ENCODE data around the gene AKAP12.
"Not testable (repeated sequence)": the region's sequence is repeated elsewhere in the genome, so short reads cannot be mapped to it uniquely, and the experiment has no call there.

The AKAP12 gene

DNA sequence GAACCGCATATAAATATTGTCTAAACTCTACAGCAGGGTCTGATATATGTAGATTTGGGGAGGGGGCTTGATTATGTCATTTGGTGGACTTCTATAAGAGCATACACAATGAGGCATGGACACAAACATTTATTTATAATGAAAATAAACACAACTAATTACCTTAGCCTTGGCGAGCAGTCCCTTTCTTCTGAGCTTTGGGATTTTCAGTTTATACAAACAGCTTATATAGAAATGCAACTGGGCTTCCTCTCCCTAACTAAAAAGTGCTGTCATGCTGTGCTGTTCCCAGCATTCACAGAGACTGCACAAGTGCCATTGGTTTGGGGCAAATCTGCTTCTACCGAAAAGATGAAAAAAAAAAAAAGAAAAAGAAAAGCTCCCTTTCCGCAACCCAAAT lies 69.9 kb downstream of the AKAP12 start:
- no peak overlapping the region for H3K4me3 ChIP-seq (ENCODE audit: low read length)
- TF ChIP-seq CTCF (conservative IDR thresholded peaks at IDR 0.05; ENCODE audit: low read depth, low read length), result no peak
- DNase-seq (ENCODE audit: low read depth), result no peak

DNA sequence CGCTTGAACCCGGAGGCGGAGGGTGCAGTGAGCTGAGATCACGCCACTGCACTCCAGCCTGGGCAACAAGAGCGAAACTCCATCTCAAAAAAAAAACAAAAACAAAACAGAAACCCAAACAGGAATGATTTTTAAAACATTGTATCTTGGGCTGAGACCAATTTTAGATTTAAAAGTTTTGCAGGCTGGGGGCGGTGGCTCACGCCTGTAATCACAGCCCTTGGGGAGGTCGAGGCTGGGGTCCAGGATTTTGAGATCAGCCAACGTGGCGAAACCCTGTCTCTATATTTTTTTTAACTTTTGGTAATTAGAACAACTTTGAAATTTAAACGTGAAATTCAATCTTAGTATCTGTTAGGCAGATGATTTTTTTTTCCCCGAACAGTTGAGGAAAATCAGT lies 70.5 kb downstream of the AKAP12 start:
- no peak overlapping the region for H3K4me3 ChIP-seq (ENCODE audit: low read length)
- TF ChIP-seq CTCF (conservative IDR thresholded peaks at IDR 0.05; ENCODE audit: low read depth, low read length), result no peak
- no peak for DNase-seq (ENCODE audit: low read depth)

DNA sequence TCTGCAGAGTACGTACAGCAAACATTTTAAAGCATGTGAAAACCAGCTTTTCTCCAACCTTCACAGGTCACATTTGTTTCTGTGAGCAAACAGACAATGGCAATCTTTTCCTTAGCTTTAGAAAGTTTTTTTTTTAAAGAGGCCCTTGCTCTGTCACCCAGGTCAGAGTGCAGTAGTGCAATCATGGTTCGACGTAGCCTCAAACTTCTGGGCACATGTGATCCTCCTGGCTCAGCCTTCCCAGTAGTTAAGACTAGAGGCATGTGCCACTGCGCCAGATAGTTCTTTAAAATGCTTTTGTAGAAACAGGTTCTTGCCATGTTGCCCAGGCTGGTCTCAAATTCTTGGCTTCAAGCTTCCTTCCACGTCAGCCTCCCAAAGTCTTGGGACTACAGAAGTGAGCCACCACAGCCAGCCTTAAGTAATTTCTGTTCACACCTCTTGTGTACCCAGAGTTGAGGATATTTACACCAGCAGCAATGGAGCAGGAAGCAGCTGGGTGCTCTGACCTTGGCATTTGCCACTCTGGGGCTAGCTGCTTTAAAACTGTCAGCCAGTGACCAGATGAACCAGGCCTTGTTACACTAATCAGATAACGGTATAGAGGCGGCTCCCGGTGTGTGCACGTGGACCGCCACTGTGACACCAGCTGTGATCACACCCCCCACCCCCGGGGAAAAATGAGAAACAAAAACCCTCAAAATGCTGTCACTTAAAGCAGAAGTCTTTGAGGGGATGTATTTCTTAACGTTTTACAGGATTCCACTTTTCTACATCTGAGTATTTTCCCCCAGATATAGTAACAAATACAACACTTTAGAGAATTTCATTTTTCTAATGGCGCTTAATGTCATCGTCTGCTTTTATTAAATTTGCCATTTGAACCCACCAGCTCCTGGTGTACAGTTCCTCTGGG lies 71.3 kb downstream of the AKAP12 start:
- no peak for TF ChIP-seq CTCF (conservative IDR thresholded peaks at IDR 0.05; ENCODE audit: low read depth, low read length)
- no peak overlapping the region for H3K4me3 ChIP-seq (ENCODE audit: low read length)
- DNase-seq (ENCODE audit: low read depth), result no peak

DNA sequence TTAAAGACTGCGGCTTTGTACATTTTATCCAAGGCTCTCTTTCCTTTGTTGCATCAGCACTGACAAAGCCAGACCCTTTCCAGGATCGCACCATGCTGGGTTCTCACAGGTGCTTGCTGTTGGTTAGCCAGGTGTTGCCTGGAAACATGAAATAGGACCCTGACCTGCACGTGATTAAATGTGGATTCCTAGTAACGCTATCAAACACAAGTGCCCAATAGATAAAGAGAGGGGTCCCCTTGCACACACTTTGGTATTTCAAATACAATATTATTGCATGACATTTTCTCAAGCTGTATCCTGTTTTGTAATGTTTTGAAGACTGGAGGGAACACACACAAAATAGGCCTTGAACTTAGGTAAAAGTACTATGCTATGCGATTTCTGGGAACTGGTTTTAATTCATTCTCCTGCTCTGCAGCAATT lies 73.3 kb downstream of the AKAP12 start:
- TF ChIP-seq CTCF (conservative IDR thresholded peaks at IDR 0.05; ENCODE audit: low read depth, low read length), result no peak
- no peak for DNase-seq (ENCODE audit: low read depth)
- no peak overlapping the region for H3K4me3 ChIP-seq (ENCODE audit: low read length)

DNA sequence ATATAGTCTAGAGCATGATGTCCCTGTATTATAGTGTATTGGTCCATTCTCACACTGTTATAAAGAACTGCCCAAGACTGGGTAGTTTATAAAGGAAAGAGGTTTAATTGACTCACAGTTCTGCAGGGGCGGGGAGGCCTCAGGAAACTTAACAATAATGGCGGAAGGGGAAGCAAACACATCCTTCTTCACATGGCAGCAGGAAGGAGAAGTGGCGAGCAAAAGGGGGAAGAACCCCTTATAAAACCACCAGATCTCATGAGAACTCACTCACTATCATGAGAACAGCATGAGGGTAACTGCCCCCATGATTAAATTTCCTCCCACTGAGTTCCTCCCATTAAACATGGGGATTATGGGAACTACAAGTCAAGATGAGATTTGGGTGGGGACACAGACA lies 75.9 kb downstream of the AKAP12 start:
- H3K4me3 ChIP-seq (ENCODE audit: low read length), result not testable (repeated sequence)

DNA sequence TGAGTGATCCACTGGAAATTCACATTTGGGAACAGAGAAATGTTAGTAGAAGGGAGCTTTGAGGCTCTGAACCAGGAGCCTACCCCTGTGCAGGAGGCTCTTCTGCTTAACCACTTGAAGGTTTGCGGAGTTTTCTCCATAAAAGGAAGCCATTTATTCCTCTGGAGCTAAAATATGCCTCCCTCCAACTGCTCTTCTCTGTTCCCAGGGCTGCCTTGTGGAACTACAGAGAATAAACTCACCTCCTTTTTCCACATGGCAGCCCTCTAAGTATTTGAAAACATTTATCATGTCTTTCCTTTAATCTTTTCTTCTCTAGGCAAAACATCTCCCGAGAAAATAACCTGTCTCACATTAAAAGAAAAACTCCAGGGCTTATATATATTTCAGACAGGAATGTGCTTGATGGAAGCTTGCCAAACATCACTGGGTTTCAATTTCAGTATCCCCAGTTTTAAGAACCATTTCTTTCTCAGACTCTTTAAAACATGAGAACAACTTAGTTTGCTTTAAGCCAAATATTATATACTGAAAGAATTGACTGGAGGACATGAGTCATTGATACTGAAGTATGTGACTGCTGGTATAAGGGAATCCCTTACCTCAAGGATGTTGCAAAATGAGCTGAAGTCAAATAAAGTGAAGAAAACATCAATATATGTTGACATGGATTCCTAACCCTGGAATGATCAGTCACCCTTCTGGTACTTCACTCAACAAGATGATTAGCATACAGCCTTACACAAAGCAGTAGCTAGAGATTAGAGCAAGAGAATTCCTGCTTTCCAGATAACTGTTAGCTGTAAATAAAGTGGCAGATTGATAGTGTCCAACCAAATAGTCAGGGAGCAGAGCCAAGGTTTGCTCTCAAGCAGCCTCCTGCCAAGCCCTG lies 77.6 kb downstream of the AKAP12 start:
- TF ChIP-seq CTCF (conservative IDR thresholded peaks at IDR 0.05; ENCODE audit: low read depth, low read length), result no peak
- peak; percentile 58 for DNase-seq (ENCODE audit: low read depth)

More for the DNA sequence above, 75.9 kb downstream of the AKAP12 start:
- DNase-seq (ENCODE audit: low read depth), result not testable (repeated sequence)

DNA sequence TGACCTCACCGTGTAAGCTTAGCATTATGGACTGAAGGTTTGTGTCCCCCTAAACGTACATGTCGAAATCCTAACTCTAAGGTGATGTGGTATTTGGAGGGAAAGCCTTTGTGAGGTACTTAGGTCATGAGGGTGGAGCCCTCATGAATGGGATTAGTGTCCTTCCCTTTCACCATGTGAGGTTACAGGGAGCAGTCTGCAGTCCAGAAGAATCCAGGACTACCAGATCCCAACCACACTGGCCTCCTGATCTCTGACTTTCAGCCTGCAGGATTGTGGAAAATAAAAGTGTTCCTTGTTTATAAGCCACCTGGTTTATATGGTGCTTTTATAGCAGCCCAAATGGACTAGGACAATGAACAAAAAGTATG lies 78.2 kb downstream of the AKAP12 start:
- H3K4me3 ChIP-seq (ENCODE audit: low read length), result no peak overlapping the region
- no peak for TF ChIP-seq CTCF (conservative IDR thresholded peaks at IDR 0.05; ENCODE audit: low read depth, low read length)
- DNase-seq (ENCODE audit: low read depth), result peak; percentile 37

More for the DNA sequence above, 77.6 kb downstream of the AKAP12 start:
- no peak overlapping the region for H3K4me3 ChIP-seq (ENCODE audit: low read length)

All from retinal pigment epithelial cell (primary cell).